ENCODE measurements around the gene RAB14.

- TF ChIP-seq POLR2A (IDR thresholded peaks at IDR 0.05; ENCODE audit: low read length): no peak
- TF ChIP-seq GATA1 (IDR thresholded peaks at IDR 0.05; ENCODE audit: low read depth, low read length): no peak
Observed at GRCh38 chr9:121192959-121193640, 8.6 kb downstream of the RAB14 start.

All from erythroblast (primary cell).